Measurements from ENCODE around the gene CLCC1. TPM values are rescaled to one million over a fixed set of nuclear protein-coding genes. Genes with fewer than 3 reads are reported as not detected.

The CLCC1 gene
- total RNA-seq, 1 experiment from 2014 or later = 18.8 TPM

- H2BK5ac ChIP-seq (ENCODE audit: insufficient read length, low read length) = no peak overlapping the region
- DNase-seq = no peak
- no peak overlapping the region for H2BK12ac ChIP-seq (ENCODE audit: insufficient read length, low read depth, low read length)
- no peak overlapping the region for H4K5ac ChIP-seq (ENCODE audit: insufficient read length, low read depth, low read length)
- H3K56ac ChIP-seq (ENCODE audit: insufficient read length, low read depth, low read length) = no peak overlapping the region
- H2AK5ac ChIP-seq (ENCODE audit: insufficient read length, low read length) = no peak overlapping the region
- Mint-ChIP-seq H3K27ac (no peak overlapping the region; a peak in 1 of 7 replicates), H3K4me1 (no peaks in the 10 kb centered on the region; a peak in 1 of 4 replicates), H3K27me3 (ENCODE audit: low read depth) (no peaks in the 10 kb centered on the region), H3K4me3 (no peak overlapping the region), H3K36me3 (ENCODE audit: insufficient read depth in 1 of 3, low read depth in 3 of 3) (peaks cover 10 to 22% (median 18%) of the 10 kb centered on the region in 3 experiments), H3K9me3 (peaks cover 0 to 3% of the 10 kb centered on the region in 2 experiments; a peak in 2 of 5 replicates)
- H3K4me1 ChIP-seq (ENCODE audit: insufficient read depth, low read length) = no peaks in the 10 kb centered on the region
- no peaks in the 10 kb centered on the region for H4K20me1 ChIP-seq (ENCODE audit: control insufficient read depth, insufficient read depth, insufficient read length)
- no peak overlapping the region for H3K23ac ChIP-seq (ENCODE audit: insufficient read length, low read depth, low read length)
- no peaks in the 10 kb centered on the region for H3K79me2 ChIP-seq (ENCODE audit: insufficient read depth, low read length)
- no peak overlapping the region for H3K9ac ChIP-seq (ENCODE audit: extremely low read depth, insufficient read length, low read length)
- no peak overlapping the region for H3K4me2 ChIP-seq (ENCODE audit: insufficient read depth, insufficient read length, low read length)
- no peaks in the 10 kb centered on the region for H3K23me2 ChIP-seq (ENCODE audit: insufficient read length, low read depth, low read length, poor library complexity, severe bottlenecking)
- H3K9me3 ChIP-seq (ENCODE audit: control insufficient read depth, low read depth, low read length) = no peaks in the 10 kb centered on the region
- H2BK15ac ChIP-seq (ENCODE audit: low read depth, low read length) = no peak overlapping the region
- no peaks in the 10 kb centered on the region for H3K27me3 ChIP-seq (ENCODE audit: insufficient read depth, low read length)
- H3K4ac ChIP-seq (ENCODE audit: low read depth, low read length) = no peak overlapping the region
- no peak overlapping the region for H4K91ac ChIP-seq (ENCODE audit: insufficient read length, low read depth, low read length)
- no peak overlapping the region for H3K27ac ChIP-seq (ENCODE audit: insufficient read length, low read depth, low read length)
- H3T11ph ChIP-seq (ENCODE audit: low read length) = no peak overlapping the region
- no peak overlapping the region for H3K14ac ChIP-seq (ENCODE audit: insufficient read depth, low read length)
- no peak overlapping the region for H2AFZ ChIP-seq (ENCODE audit: low read length)
- H2BK120ac ChIP-seq (ENCODE audit: low read depth, low read length, poor library complexity, severe bottlenecking) = no peak overlapping the region
- no peak for TF ChIP-seq CTCF (conservative IDR thresholded peaks at IDR 0.05)
- H3K79me1 ChIP-seq (ENCODE audit: insufficient read depth, low read depth, low read length, poor library complexity, severe bottlenecking) = no peaks in the 10 kb centered on the region
- no CpG with 5 or more reads among the region's 4 CpGs for WGBS (ENCODE audit: extremely low coverage, insufficient read length, low lambda C conversion rate)
- H2BK20ac ChIP-seq (ENCODE audit: low read depth, low read length, poor library complexity, severe bottlenecking) = no peak overlapping the region
- H4K8ac ChIP-seq (replicated peaks; ENCODE audit: insufficient read length, low read depth, low read length) = no peak overlapping the region
- H3K18ac ChIP-seq (ENCODE audit: insufficient read length, low read depth, low read length) = no peak overlapping the region
These were observed 13.4 kb upstream of the CLCC1 start for GRCh38 chr1:108976658-108977057.
